WERI-Rb-1 (cell line): ENCODE measurements around the gene SLC6A8.
"Not testable (repeated sequence)": the region's sequence is repeated elsewhere in the genome, so short reads cannot be mapped to it uniquely, and the experiment has no call there.

Source experiments
- DNase-seq: peaks from one replicate; pipeline ENCODE4 v3.0.0-alpha.2; 2020
- H3K27ac ChIP-seq: fragments of 250-450 bp; sonication (Bioruptor Pico); 2 replicates; pipeline ENCODE4 v1.5.1; 2020; ENCODE audit warnings: mild to moderate bottlenecking, moderate library complexity
- H3K27me3 ChIP-seq: fragments of 250-450 bp; sonication (Bioruptor Pico); 2 replicates; pipeline ENCODE4 v1.5.1; 2021; ENCODE audit warnings: mild to moderate bottlenecking, low read depth, moderate library complexity; ENCODE audit not compliant: insufficient read depth, severe bottlenecking
- H3K36me3 ChIP-seq: fragments of 250-450 bp; sonication (Bioruptor Pico); 2 replicates; pipeline ENCODE4 v1.5.1; 2020; ENCODE audit warnings: mild to moderate bottlenecking, moderate library complexity
- H3K4me3 ChIP-seq: 2 replicates; pipeline ENCODE4 v1.5.1; 2011; ENCODE audit warnings: low read depth, mild to moderate bottlenecking, control low read depth, low read length
- H3K9me3 ChIP-seq: fragments of 250-450 bp; sonication (Bioruptor Pico); 2 replicates; pipeline ENCODE4 v1.5.1; 2021; ENCODE audit warnings: mild to moderate bottlenecking, moderate library complexity; ENCODE audit not compliant: severe bottlenecking
- TF ChIP-seq, protein P1 (sequence below): IDR thresholded peaks from 2 replicates; pipeline ENCODE4 v1.5.1; 2011; ENCODE audit warnings: low read depth, mild to moderate bottlenecking, control low read depth, inconsistent platforms, low read length

SLC6A8 gene

DNA sequence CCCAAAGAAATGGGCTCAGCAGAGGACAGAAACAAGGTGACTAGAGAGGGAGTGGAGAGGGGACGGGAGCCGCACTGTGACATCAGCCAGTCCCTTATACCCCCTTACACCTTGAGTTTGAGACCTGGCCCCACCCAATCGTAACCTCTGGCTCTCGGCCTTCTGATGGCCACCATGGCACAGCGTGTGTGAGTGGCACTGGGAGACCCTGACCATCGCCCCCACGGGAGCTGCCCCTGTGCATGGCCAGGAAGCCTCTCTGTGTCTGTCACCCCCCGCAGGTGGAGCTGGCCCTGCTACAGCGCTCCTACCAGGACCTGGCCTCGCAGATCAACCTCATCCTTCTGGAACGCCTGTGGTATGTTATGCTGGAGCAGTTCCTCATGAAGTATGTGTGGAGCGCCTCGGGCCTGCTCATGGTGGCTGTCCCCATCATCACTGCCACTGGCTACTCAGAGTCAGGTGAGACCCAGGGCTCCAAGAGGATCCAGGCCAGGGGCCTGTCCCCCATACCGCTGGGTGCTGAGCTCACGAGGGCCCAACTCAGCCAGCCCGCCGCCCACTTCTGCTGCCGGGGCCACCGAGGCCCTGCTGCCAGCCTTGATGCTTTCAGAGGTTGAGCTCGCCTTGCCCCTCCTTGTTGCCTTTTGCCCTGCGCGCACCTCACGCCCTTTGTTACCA, 41.4 kb downstream of the SLC6A8 start:
- H3K9me3 ChIP-seq = no peaks in the 10 kb centered on the region

DNA sequence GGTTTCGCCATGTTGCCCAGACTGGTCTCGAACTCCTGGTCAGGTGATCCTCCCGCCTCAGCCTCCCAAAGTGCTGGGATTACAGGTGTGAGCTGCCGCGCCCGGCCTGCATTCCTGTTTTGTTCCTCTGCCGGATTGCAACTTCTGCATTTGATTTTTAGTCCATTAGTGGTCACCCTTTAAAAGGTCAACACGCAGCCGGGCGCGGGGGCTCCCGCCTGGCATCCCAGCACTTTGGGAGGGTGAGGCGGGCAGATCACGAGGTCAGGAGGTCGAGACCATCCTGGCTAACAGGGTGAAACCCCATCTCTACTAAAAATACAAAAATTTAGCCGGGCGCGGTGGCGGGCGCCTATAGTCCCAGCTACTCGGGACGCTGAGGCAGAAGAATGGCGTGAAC, 42.4 kb downstream of the SLC6A8 start:
- not testable (repeated sequence) for H3K27me3 ChIP-seq, H3K4me3 ChIP-seq, DNase-seq, H3K9me3 ChIP-seq, H3K27ac ChIP-seq
- peaks cover 21% of the 10 kb centered on the region for H3K36me3 ChIP-seq

More for the DNA sequence above, 41.4 kb downstream of the SLC6A8 start:
- Histone ChIP-seq H3K36me3 (peaks cover 21% of the 10 kb centered on the region), H3K4me3 (no peak overlapping the region), H3K27ac (no peak overlapping the region), H3K27me3 (peaks cover 13% of the 10 kb centered on the region)
- no peak for DNase-seq
- TF ChIP-seq, protein P1, sequence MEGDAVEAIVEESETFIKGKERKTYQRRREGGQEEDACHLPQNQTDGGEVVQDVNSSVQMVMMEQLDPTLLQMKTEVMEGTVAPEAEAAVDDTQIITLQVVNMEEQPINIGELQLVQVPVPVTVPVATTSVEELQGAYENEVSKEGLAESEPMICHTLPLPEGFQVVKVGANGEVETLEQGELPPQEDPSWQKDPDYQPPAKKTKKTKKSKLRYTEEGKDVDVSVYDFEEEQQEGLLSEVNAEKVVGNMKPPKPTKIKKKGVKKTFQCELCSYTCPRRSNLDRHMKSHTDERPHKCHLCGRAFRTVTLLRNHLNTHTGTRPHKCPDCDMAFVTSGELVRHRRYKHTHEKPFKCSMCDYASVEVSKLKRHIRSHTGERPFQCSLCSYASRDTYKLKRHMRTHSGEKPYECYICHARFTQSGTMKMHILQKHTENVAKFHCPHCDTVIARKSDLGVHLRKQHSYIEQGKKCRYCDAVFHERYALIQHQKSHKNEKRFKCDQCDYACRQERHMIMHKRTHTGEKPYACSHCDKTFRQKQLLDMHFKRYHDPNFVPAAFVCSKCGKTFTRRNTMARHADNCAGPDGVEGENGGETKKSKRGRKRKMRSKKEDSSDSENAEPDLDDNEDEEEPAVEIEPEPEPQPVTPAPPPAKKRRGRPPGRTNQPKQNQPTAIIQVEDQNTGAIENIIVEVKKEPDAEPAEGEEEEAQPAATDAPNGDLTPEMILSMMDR = no peak

DNA sequence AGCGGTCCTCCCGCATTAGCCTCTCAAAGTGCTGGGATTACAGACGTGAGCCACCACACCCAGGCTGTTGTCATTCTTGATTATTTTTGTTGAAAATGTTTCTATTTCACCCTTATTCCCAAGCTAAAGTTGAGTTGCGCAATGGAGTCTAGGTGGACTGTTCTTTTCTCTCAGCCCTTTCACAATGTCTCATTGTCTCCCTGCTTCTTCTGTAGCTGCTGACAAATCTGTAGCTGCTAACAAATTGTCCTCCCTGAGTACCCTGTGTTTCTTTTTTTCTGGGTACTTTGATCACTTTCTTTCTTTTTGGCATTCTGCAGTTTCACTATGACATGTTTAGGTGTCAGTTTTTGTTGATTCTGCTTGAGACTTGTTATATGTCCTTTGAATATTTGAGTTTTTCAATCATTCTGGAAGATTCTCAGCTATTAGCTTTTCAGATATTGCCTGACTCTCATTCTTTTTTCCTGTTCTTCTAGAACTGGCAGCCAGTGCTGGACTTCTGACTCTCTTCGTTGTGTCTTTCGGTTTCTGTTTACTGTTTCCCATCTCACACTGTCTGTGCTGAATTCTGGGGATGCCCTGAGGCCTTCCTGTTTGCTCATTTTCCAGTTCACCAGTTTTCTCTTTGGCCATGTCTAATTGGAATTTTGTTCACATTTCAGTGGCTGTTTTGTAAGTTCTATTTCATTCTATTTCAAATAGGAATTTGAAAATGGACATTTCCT, 43.6 kb downstream of the SLC6A8 start:
- no peak overlapping the region for H3K4me3 ChIP-seq
- DNase-seq = no peak
- TF ChIP-seq, protein P1 = no peak
- peaks cover 9% of the 10 kb centered on the region for H3K27me3 ChIP-seq
- H3K27ac ChIP-seq = no peak overlapping the region
- H3K36me3 ChIP-seq = peaks cover 21% of the 10 kb centered on the region
- no peaks in the 10 kb centered on the region for H3K9me3 ChIP-seq

DNA sequence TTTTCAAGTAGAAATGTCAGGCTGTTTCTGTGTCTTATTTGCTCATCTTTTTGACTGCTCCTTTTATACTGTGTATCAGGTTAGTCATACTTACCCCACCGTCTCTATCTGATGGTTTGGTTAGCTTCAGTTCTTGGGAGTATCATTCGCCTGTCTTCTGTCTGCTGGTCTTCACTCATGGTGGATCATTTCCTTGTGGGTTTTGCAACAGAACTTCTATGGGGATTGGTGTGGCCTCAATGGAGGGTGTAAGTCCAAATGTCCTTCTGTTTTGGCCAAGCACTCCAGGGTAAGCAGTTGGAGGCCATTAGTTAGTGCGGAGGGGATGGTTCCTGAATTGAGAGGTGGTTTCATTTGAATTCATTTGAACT, 44.1 kb downstream of the SLC6A8 start:
- TF ChIP-seq, protein P1 = no peak
- H3K27me3 ChIP-seq = peaks cover 6% of the 10 kb centered on the region
- H3K9me3 ChIP-seq = no peaks in the 10 kb centered on the region
- H3K4me3 ChIP-seq = no peak overlapping the region
- H3K36me3 ChIP-seq = peaks cover 22% of the 10 kb centered on the region
- H3K27ac ChIP-seq = no peak overlapping the region
- no peak for DNase-seq

DNA sequence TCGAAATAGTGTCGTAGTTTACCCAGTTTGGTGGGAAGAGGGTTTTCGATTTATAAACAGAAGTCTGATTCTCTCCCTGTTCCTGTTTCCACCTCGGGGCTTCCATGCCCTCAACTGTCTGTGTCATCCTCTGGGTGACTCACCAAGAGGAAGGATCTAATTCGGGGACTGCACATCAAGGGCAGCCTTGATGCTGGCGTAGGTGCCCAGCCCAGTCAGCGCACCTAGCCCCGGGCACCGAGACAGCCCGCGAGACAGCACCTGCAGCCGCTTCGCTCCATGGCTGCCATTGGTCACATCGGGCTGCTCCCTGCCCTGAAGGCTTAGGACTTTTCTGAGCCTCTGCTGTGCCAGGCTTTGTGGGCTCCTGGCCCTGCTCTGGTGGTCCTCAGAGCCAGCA, 44.7 kb downstream of the SLC6A8 start:
- Histone ChIP-seq H3K9me3 (no peaks in the 10 kb centered on the region), H3K4me3 (no peak overlapping the region), H3K36me3 (peaks cover 28% of the 10 kb centered on the region), H3K27ac (no peak overlapping the region), H3K27me3 (peaks cover 6% of the 10 kb centered on the region)
- TF ChIP-seq, protein P1 = no peak
- no peak for DNase-seq

DNA sequence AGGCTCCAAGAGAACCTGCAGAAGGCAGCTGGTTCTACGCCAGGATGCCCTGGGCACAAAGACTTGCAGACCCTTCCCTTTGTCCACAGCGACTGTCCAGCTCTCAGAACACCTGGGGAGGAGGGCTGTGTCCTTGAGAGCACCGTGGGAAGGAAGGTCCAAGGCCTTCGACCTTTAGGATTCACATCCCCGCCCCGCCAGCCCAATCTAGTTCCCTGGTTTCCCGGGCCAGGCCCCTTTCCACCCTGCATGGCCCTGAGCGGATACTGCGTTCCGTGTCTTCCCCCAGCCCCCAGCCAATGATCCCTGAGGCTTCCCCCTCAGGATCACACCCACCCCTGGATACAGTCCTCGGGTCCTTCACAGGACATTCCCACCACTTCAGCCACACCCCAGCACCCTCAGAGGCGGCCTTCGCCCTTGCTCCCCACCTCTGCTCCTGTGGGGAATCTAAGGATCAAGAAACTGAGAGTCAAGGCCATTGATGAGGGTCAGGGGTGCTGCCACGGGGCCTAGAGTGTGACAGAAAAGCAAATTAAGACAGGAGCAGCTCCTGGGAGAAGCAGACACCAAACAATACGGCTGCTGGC, 46.0 kb downstream of the SLC6A8 start:
- Histone ChIP-seq H3K36me3 (peaks cover 28% of the 10 kb centered on the region), H3K9me3 (no peaks in the 10 kb centered on the region), H3K27me3 (peaks cover 8% of the 10 kb centered on the region), H3K27ac (no peak overlapping the region), H3K4me3 (no peak overlapping the region)
- DNase-seq = no peak
- TF ChIP-seq, protein P1 = no peak
